T-helper 17 cell (primary cell): ENCODE measurements around the gene MYOM3. TPM values are rescaled to one million over a fixed set of nuclear protein-coding genes. Genes with fewer than 3 reads are reported as not detected.
"Not testable (repeated sequence)": the region's sequence is repeated elsewhere in the genome, so short reads cannot be mapped to it uniquely, and the experiment has no call there.

ENCODE experiments used
- ATAC-seq: fragments of 150-1000 bp; cut with Tn5 transposase; 2 replicates; pipeline ENCODE4 v1.10.0; 2021; ENCODE audit warnings: mild to moderate bottlenecking, moderate library complexity
- DNase-seq, 3 donors: peaks; one replicate each; pipeline versions ENCODE4 v3.0.0 to v3.0.0-alpha.2; 2020 to 2021
- H3K9me3 ChIP-seq: one replicate; pipeline ENCODE4 v1.7.0; 2013; ENCODE audit warnings: low read length, mild to moderate bottlenecking; ENCODE audit not compliant: control insufficient read depth, poor library complexity, severe bottlenecking
- H3K27ac Mint-ChIP-seq: one replicate; pipeline ENCODE4 v1.8.0; 2022; ENCODE audit warnings: mild to moderate bottlenecking, moderate library complexity, mixed read lengths
- H3K27me3 Mint-ChIP-seq: one replicate; pipeline ENCODE4 v1.8.0; 2022; ENCODE audit warnings: mixed read lengths
- H3K36me3 Mint-ChIP-seq: one replicate; pipeline ENCODE4 v1.8.0; 2022; ENCODE audit warnings: low read depth, mixed read lengths
- H3K4me1 Mint-ChIP-seq: one replicate; pipeline ENCODE4 v1.8.0; 2022; ENCODE audit warnings: mild to moderate bottlenecking, mixed read lengths
- H3K4me3 Mint-ChIP-seq: one replicate; pipeline ENCODE4 v1.8.0; 2022; ENCODE audit warnings: mild to moderate bottlenecking, moderate library complexity, mixed read lengths
- total RNA-seq, 4 donors: library from RNA in 2 of 4; stranded (reverse) in 2 of 4; gene quantifications; one replicate each; pipeline ENCODE4 v1.2.3 and lab custom pipeline; 2022 to 2026

Gene MYOM3
- total RNA-seq, 2 donors from 2014 or later, result not detected

- peaks cover 4% of the 10 kb centered on the region for H3K36me3 Mint-ChIP-seq
- ATAC-seq (no peak), DNase-seq (no peak)
- H3K4me3 Mint-ChIP-seq, result no peak overlapping the region
- no peaks in the 10 kb centered on the region for H3K4me1 Mint-ChIP-seq
- peaks cover 6% of the 10 kb centered on the region for H3K27me3 Mint-ChIP-seq
- no peak overlapping the region for H3K27ac Mint-ChIP-seq
- H3K9me3 ChIP-seq, result no peaks in the 10 kb centered on the region
Measured at GRCh38 chr1:24058671-24059455, 53.1 kb downstream of the MYOM3 start.

- DNase-seq, result no peak
- no peaks in the 10 kb centered on the region for H3K4me1 Mint-ChIP-seq
- H3K9me3 ChIP-seq, result no peaks in the 10 kb centered on the region
- no peak overlapping the region for H3K27ac Mint-ChIP-seq
- H3K36me3 Mint-ChIP-seq, result no peaks in the 10 kb centered on the region
- no peaks in the 10 kb centered on the region for H3K27me3 Mint-ChIP-seq
- ATAC-seq, result no peak
- H3K4me3 Mint-ChIP-seq, result no peak overlapping the region
Measured at GRCh38 chr1:24057171-24057570, 54.8 kb downstream of the MYOM3 start.

- no peak overlapping the region for H3K27ac Mint-ChIP-seq
- no peaks in the 10 kb centered on the region for H3K4me1 Mint-ChIP-seq
- no peaks in the 10 kb centered on the region for H3K9me3 ChIP-seq
- ATAC-seq (no peak), DNase-seq (no peak)
- H3K4me3 Mint-ChIP-seq, result no peak overlapping the region
- no peaks in the 10 kb centered on the region for H3K36me3 Mint-ChIP-seq
- no peaks in the 10 kb centered on the region for H3K27me3 Mint-ChIP-seq
Measured at GRCh38 chr1:24055681-24056080, 56.3 kb downstream of the MYOM3 start.

GRCh38 chr1:24052220-24052619 lies 59.7 kb downstream of the MYOM3 start:
- Mint-ChIP-seq H3K27ac (no peak overlapping the region), H3K36me3 (no peaks in the 10 kb centered on the region), H3K4me1 (no peaks in the 10 kb centered on the region), H3K27me3 (peaks cover 2% of the 10 kb centered on the region), H3K4me3 (no peak overlapping the region)
- no peak for ATAC-seq
- H3K9me3 ChIP-seq, result no peaks in the 10 kb centered on the region
- no peak for DNase-seq

GRCh38 chr1:24051206-24051945 lies 60.6 kb downstream of the MYOM3 start:
- Mint-ChIP-seq H3K27me3 (peaks cover 5% of the 10 kb centered on the region), H3K4me3 (no peak overlapping the region), H3K27ac (no peak overlapping the region), H3K4me1 (no peaks in the 10 kb centered on the region), H3K36me3 (no peaks in the 10 kb centered on the region)
- ATAC-seq (no peak), DNase-seq (no peak)
- no peaks in the 10 kb centered on the region for H3K9me3 ChIP-seq

- H3K36me3 Mint-ChIP-seq, result no peaks in the 10 kb centered on the region
- H3K4me1 Mint-ChIP-seq, result no peaks in the 10 kb centered on the region
- ATAC-seq (no peak), DNase-seq (no peak)
- H3K27ac Mint-ChIP-seq, result no peak overlapping the region
- no peaks in the 10 kb centered on the region for H3K9me3 ChIP-seq
- H3K4me3 Mint-ChIP-seq, result no peak overlapping the region
- peaks cover 5% of the 10 kb centered on the region for H3K27me3 Mint-ChIP-seq
Measured at GRCh38 chr1:24049733-24050132, 62.2 kb downstream of the MYOM3 start.

GRCh38 chr1:24048894-24049293 lies 63.0 kb downstream of the MYOM3 start:
- not testable (repeated sequence) for H3K4me3 Mint-ChIP-seq, H3K4me1 Mint-ChIP-seq, H3K9me3 ChIP-seq, ATAC-seq, H3K27me3 Mint-ChIP-seq, H3K27ac Mint-ChIP-seq, H3K36me3 Mint-ChIP-seq, DNase-seq

- no peaks in the 10 kb centered on the region for H3K4me1 Mint-ChIP-seq
- no peaks in the 10 kb centered on the region for H3K36me3 Mint-ChIP-seq
Measured at GRCh38 chr1:24048205-24048869, 63.6 kb downstream of the MYOM3 start.

GRCh38 chr1:24047110-24047477 lies 64.8 kb downstream of the MYOM3 start:
- no peak for DNase-seq
- H3K9me3 ChIP-seq, result no peaks in the 10 kb centered on the region
- Mint-ChIP-seq H3K27ac (no peak overlapping the region), H3K36me3 (no peaks in the 10 kb centered on the region), H3K4me1 (no peaks in the 10 kb centered on the region), H3K4me3 (no peak overlapping the region), H3K27me3 (peaks cover 5% of the 10 kb centered on the region)
- ATAC-seq, result no peak

More at GRCh38 chr1:24048205-24048869, 63.6 kb downstream of the MYOM3 start:
- DNase-seq, result no peak
- no peaks in the 10 kb centered on the region for H3K9me3 ChIP-seq
- H3K27me3 Mint-ChIP-seq, result peaks cover 5% of the 10 kb centered on the region
- ATAC-seq, result no peak
- no peak overlapping the region for H3K27ac Mint-ChIP-seq
- no peak overlapping the region for H3K4me3 Mint-ChIP-seq

- Mint-ChIP-seq H3K27me3 (peaks cover 5% of the 10 kb centered on the region), H3K4me1 (no peaks in the 10 kb centered on the region), H3K4me3 (no peak overlapping the region), H3K36me3 (no peaks in the 10 kb centered on the region), H3K27ac (no peak overlapping the region)
- no peak for ATAC-seq
- H3K9me3 ChIP-seq, result no peaks in the 10 kb centered on the region
- no peak for DNase-seq
Measured at GRCh38 chr1:24045771-24046170, 66.2 kb downstream of the MYOM3 start.

GRCh38 chr1:24044672-24045071 lies 67.3 kb downstream of the MYOM3 start:
- not testable (repeated sequence) for H3K27me3 Mint-ChIP-seq, H3K27ac Mint-ChIP-seq, ATAC-seq, H3K36me3 Mint-ChIP-seq, H3K4me1 Mint-ChIP-seq, H3K4me3 Mint-ChIP-seq, H3K9me3 ChIP-seq, DNase-seq

- peaks cover 2% of the 10 kb centered on the region for H3K4me1 Mint-ChIP-seq
- H3K9me3 ChIP-seq, result no peaks in the 10 kb centered on the region
- ATAC-seq, result no peak
- no peak overlapping the region for H3K4me3 Mint-ChIP-seq
- no peak for DNase-seq
- no peak overlapping the region for H3K27ac Mint-ChIP-seq
- no peaks in the 10 kb centered on the region for H3K36me3 Mint-ChIP-seq
- H3K27me3 Mint-ChIP-seq, result peaks cover 5% of the 10 kb centered on the region
Measured at GRCh38 chr1:24043345-24044032, 68.4 kb downstream of the MYOM3 start.

GRCh38 chr1:24042315-24042714 lies 69.6 kb downstream of the MYOM3 start:
- no peaks in the 10 kb centered on the region for H3K9me3 ChIP-seq
- H3K4me3 Mint-ChIP-seq, result no peak overlapping the region
- ATAC-seq (no peak), DNase-seq (no peak)
- peaks cover 2% of the 10 kb centered on the region for H3K4me1 Mint-ChIP-seq
- H3K36me3 Mint-ChIP-seq, result no peaks in the 10 kb centered on the region
- H3K27me3 Mint-ChIP-seq, result peaks cover 4% of the 10 kb centered on the region
- H3K27ac Mint-ChIP-seq, result no peak overlapping the region
